ENCODE data around the gene DNAI2. TPM values are rescaled to one million over a fixed set of nuclear protein-coding genes. Genes with fewer than 3 reads are reported as not detected.

The DNAI2 gene
- total and polyA plus RNA-seq, 8 donors: 0.11 to 0.77 TPM; not detected in 6

DNA sequence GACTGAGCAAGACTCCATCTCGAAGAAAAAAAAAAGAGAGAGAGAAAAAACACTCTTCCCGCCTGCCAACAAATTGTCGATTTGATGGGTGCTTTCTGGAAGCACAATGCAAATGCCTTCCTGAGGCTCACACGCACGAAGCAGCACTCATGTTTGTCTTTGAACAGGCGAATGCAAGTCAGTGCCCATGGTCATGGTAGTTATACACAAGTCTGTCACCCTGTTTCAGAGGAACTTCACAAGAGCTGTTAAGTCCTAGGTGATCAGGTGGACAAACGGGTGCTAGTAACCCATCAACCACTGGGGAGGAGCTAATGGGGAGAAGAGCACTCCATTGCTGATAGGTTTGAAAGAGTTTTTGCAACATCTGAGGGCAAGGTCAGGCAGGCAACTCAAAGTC, 6.5 kb upstream of the DNAI2 start:
- FAIRE-seq (no peak), DNase-seq (no peak)
- H3K27ac ChIP-seq: no peak overlapping the region

DNA sequence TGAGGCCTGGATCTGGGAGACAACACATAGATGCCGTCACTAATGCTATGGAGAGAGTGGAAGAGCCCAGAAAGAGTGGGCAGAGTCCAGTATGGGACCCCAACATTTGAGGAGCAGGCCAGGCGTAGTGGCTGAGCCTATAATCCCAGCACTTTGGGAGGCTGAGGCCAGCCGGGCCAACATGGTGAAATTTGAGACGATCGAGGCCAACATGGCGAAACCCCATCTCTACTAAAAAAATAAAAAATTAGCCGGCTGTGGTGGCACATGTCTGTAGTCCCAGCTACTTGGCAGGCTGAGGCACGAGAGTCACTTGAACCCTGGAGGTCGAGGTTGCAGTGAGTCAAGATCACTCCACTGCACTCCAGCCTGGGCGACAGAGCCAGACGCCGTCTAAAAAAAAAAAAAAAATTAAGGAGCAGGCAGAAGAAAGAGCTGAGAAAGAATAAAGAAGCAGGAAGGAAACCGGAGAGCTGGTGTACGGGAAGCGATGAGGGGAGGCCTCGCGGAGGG, 6.0 kb upstream of the DNAI2 start:
- WGBS, 2 donors: 69 to 78% methylated on average over 17 of the region's 17 CpGs
- no peaks in the 10 kb centered on the region for H3K36me3 ChIP-seq
- FAIRE-seq (no peak), ATAC-seq (no peak), DNase-seq (no peak)
- no peaks in the 10 kb centered on the region for H3K9me3 ChIP-seq
- no peaks in the 10 kb centered on the region for H3K4me1 ChIP-seq
- no peak overlapping the region for H3K27ac ChIP-seq
- H3K27me3 ChIP-seq: no peaks in the 10 kb centered on the region
- intact Hi-C loops (cut with DNase I): no loop called here
- TF ChIP-seq, protein P1, sequence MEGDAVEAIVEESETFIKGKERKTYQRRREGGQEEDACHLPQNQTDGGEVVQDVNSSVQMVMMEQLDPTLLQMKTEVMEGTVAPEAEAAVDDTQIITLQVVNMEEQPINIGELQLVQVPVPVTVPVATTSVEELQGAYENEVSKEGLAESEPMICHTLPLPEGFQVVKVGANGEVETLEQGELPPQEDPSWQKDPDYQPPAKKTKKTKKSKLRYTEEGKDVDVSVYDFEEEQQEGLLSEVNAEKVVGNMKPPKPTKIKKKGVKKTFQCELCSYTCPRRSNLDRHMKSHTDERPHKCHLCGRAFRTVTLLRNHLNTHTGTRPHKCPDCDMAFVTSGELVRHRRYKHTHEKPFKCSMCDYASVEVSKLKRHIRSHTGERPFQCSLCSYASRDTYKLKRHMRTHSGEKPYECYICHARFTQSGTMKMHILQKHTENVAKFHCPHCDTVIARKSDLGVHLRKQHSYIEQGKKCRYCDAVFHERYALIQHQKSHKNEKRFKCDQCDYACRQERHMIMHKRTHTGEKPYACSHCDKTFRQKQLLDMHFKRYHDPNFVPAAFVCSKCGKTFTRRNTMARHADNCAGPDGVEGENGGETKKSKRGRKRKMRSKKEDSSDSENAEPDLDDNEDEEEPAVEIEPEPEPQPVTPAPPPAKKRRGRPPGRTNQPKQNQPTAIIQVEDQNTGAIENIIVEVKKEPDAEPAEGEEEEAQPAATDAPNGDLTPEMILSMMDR (IDR thresholded peaks at IDR 0.05): no peak
- no peak overlapping the region for H3K4me3 ChIP-seq

More for the DNA sequence above, 6.5 kb upstream of the DNAI2 start:
- no peaks in the 10 kb centered on the region for H3K27me3 ChIP-seq
- no peak for ATAC-seq
- H3K36me3 ChIP-seq: no peaks in the 10 kb centered on the region
- intact Hi-C loops (cut with DNase I): no loop called here
- WGBS, 2 donors: 73 to 83% methylated on average over 7 of the region's 7 CpGs
- H3K4me1 ChIP-seq: no peaks in the 10 kb centered on the region
- no peak overlapping the region for H3K4me3 ChIP-seq
- no peaks in the 10 kb centered on the region for H3K9me3 ChIP-seq
- TF ChIP-seq, protein P1 (IDR thresholded peaks at IDR 0.05): no peak

DNA sequence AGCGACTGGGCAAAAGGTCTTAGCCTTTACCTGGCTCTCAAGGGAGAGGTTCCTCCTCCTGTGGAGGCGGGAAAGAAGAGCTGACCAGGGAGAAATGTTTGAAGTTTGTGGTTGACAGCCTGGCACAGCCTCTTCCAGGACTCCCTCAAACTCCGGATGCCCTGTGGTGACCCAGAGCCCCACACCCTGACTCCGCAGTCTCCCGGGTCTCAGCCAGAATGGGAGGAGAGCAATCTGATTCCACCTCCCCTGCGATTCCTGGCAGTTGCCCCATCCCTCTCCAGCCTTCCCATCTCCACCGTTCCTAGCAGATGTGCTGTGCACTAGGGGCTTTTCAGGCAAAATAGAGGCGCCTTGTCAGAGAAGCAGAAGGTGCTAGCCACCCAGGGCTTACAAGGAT, 5.5 kb upstream of the DNAI2 start:
- TF ChIP-seq, protein P1 (IDR thresholded peaks at IDR 0.05): no peak
- Histone ChIP-seq H3K27ac (no peak overlapping the region), H3K27me3 (no peaks in the 10 kb centered on the region), H3K9me3 (no peaks in the 10 kb centered on the region), H3K4me3 (no peak overlapping the region), H3K36me3 (no peaks in the 10 kb centered on the region), H3K4me1 (no peaks in the 10 kb centered on the region)
- DNase-seq (no peak), FAIRE-seq (no peak), ATAC-seq (no peak)
- 57 to 65% methylated on average over 8 of the region's 8 CpGs for WGBS, 2 donors
- intact Hi-C loops (cut with DNase I): no loop called here

DNA sequence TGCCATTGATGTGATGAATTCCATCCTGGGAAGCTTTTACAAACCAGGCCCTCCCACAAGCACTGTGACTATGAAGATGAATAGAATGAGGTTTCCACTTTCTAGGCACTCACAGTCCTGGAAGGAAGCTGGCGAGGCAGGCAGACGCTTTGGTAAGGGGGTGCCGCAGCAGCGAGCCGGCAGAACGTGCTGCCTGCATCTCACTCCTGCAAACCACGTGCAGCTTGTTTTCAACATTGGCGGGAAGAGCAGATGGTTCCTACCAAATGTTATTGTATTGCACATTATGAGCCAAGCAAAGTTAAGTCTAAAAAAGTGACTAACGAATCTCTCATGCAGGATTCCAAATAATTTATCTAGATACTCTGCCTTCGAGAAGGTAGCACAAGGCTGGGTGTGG, 3.7 kb upstream of the DNAI2 start:
- peaks cover 0 to 3% (median 0%) of the 10 kb centered on the region in 3 donors for H3K4me1 ChIP-seq
- ATAC-seq: no peak
- WGBS, 2 donors: 66 to 73% methylated on average over 10 of the region's 10 CpGs
- DNase-seq: no peak
- no peaks in the 10 kb centered on the region for H3K36me3 ChIP-seq
- no peak for FAIRE-seq
- no peak overlapping the region for H3K4me3 ChIP-seq
- TF ChIP-seq, protein P1 (IDR thresholded peaks at IDR 0.05): no peak
- intact Hi-C loops (cut with DNase I): no loop called here
- H3K27ac ChIP-seq: no peak overlapping the region
- no peaks in the 10 kb centered on the region for H3K9me3 ChIP-seq
- no peaks in the 10 kb centered on the region for H3K27me3 ChIP-seq

DNA sequence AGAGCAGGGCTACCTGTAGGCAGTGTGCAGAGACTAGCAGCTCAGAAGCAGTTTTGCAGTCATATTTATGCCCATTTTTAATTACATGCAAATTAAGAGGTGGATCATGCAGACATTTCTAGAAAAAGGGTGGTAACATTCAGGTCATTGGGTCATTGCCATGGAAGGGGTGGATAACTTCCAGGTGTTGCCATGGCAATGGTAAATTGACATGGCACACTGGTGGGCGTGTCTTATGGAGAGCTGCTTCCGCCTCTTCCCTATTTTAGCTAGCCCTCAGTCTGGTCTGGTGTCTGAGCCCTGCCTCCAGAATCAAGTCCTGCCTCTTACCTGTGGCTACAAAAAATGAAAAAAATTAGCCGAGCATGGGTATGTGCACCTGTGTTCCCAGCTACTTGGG, 2.8 kb upstream of the DNAI2 start:
- H3K27ac ChIP-seq: no peak overlapping the region
- H3K27me3 ChIP-seq: no peaks in the 10 kb centered on the region
- intact Hi-C loops (cut with DNase I): no loop called here
- DNase-seq: no peak
- H3K9me3 ChIP-seq: no peaks in the 10 kb centered on the region
- no peaks in the 10 kb centered on the region for H3K36me3 ChIP-seq
- no peak for FAIRE-seq
- H3K4me3 ChIP-seq: no peak overlapping the region
- peaks cover 0 to 3% (median 0%) of the 10 kb centered on the region in 3 donors for H3K4me1 ChIP-seq
- TF ChIP-seq, protein P1 (IDR thresholded peaks at IDR 0.05): no peak
- no peak for ATAC-seq
- 59 to 76% methylated on average over 3 of the region's 3 CpGs for WGBS, 2 donors
